Measurements from ENCODE around the gene CNPY4. TPM values are rescaled to one million over a fixed set of nuclear protein-coding genes. Genes with fewer than 3 reads are reported as not detected.
A peak's percentile ranks its signal among the peaks of the same experiment; 100 is the strongest.

The CNPY4 gene
- polyA plus RNA-seq, 5 donors = 39.7 to 49.3 (median 41.5) TPM

DNA sequence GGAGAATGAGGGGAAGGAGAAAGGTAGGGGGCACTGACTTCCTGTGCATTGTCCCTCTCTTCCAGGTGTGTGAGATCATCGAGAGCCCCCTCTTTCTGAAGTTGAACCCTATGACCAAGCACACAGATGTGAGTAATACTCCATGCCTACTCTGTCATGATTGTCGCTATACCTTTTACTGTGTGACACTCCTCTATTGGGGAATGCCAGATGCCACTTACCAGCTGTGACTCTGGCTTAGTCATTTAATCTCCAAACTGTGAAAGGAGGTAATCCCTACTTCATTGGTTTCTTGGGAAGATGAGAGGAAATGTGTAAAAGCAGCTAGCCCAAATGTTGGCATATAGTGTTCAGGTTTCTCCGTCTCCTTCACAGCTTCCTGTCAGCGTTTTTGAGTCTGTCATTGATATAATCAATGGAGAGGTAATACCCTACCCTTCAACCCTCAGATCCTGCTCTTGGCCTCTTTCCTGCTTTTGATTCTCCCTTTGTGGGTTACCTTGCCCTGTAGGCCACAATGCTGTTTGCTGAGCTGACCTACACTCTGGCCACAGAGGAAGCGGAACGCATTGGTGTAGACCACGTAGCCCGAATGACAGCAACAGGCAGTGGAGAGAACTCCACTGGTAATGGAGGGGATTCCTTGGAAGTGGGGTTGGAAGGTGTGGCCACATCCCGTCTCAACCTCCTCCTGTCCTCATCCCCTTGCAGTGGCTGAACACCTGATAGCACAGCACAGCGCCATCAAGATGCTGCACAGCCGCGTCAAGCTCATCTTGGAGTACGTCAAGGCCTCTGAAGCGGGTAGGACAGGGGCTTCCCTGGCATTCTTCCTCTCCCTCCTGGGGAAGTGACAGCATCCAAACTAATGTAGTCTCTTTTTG is 28.7 kb upstream of the CNPY4 start:
- no peak for DNase-seq

- DNase-seq = no peak
Observed at GRCh38 chr7:100091411-100092181, 27.8 kb upstream of the CNPY4 start.

- no peak for DNase-seq
Observed at GRCh38 chr7:100093054-100093453, 26.4 kb upstream of the CNPY4 start.

- DNase-seq = no peak
Observed at GRCh38 chr7:100093498-100093897, 25.9 kb upstream of the CNPY4 start.

DNA sequence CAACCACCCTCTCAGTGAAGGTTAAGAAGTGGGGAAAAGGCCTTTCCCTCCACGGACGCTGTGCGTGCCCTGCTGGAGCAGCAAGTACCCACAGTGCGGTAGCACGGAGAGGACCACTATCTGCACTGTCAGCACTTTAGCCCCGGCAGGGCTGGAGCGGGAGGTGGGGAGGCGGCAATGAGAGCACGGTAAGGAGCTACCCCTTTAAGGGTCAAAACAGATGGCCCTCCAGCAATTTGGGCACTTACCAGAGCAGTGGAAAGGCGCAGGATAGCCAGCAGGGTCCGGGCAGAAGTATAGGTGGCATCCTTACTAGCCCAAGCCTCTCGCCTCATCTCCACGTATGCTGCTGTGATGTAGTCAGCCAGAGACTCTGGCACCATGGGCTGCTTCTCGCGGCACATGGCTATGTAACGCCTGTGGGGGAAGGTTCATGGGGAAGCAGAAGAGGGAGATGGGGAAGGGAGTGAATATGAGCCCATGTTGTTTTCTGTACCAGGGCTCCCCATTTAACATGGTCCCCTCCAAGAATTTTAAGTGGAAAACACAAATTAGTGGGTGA is 25.4 kb upstream of the CNPY4 start:
- no peak for DNase-seq

DNA sequence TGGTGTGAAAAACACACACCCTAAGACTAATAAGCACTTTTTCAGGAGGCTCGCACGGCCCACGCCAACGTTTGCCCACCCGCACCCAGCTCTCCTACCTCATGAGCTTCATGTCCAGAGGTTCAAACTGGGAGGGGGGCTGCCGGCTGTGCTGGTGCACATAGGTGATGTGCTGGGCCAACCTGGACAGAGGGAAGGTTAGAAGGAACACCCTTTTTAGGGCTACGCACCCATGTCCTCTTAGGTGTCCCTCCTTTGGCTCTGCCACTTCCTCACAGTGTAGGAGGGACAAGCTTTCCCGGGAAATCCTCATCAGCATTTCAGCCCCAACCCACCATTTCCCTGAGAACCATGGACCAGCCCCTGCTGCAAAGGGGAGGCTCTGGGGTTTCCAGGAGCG is 24.1 kb upstream of the CNPY4 start:
- DNase-seq = no peak

DNA sequence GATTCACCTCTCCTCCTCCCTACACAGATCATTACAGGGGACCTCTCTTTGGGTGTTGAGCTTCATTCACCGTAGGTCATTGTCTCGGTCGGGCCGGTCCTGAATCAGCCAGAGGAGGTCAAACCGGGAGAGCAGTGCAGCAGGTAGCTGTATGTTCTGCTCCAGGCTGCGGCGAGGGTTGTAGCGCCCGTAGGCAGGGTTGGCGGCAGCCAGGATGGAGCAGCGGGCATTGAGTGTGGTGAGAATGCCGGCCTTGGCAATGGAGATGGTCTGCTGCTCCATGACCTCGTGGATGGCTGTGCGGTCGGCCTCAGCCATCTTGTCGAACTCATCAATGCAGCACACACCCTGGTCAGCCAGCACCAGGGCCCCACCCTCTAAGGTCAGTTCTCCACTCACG is 23.7 kb upstream of the CNPY4 start:
- no peak for DNase-seq

DNA sequence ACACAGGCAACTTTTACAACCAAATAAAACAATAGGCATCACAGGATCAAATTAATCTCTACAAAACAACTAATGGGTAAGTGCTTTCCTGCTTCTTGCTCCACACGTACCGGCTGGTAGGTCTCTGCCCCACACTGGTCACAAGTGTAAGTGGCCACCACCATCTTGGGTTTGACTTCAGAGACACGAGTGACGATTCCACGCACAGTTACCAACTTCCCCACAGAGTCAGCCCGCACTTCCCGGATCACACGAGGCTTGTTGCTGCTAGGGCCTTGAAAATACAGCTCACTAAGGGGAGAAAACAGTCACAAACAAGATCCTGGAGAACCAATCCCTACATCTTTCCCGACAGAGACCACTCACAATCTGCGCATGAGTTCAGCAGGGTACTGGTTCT is 20.5 kb upstream of the CNPY4 start:
- DNase-seq = no peak

- DNase-seq = no peak
Observed at GRCh38 chr7:100099452-100099851, 20.0 kb upstream of the CNPY4 start.

DNA sequence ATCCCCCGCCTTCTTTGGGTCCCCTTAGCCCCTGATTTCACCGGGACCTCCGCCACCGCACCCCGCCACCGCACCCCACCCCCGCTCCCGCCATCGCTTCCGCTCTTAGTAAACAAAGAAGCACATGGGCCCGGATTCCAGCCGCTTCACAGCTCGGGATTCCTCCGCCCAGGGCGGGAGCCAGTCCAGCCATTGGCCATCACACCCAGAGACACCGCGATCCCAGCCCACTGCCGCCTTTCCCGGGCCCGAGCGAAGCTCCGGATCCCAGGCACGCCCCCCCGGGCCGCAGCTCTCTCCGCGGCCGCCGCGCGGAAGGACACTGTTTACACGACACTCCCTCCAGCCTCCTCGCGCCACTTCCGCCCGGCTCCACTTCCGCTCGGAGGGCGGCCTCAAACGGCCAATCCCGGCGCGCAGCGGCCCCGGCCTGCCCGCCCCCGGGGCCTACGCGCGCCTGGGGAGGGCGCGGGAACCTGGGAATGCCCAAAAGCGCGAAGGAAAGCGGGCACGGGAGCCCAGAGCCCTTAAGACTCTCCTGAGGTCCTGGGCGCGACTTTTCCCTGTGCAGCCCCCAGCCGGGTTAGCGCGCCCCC is 18.9 kb upstream of the CNPY4 start:
- peak; percentile 97 to 98 for DNase-seq

DNA sequence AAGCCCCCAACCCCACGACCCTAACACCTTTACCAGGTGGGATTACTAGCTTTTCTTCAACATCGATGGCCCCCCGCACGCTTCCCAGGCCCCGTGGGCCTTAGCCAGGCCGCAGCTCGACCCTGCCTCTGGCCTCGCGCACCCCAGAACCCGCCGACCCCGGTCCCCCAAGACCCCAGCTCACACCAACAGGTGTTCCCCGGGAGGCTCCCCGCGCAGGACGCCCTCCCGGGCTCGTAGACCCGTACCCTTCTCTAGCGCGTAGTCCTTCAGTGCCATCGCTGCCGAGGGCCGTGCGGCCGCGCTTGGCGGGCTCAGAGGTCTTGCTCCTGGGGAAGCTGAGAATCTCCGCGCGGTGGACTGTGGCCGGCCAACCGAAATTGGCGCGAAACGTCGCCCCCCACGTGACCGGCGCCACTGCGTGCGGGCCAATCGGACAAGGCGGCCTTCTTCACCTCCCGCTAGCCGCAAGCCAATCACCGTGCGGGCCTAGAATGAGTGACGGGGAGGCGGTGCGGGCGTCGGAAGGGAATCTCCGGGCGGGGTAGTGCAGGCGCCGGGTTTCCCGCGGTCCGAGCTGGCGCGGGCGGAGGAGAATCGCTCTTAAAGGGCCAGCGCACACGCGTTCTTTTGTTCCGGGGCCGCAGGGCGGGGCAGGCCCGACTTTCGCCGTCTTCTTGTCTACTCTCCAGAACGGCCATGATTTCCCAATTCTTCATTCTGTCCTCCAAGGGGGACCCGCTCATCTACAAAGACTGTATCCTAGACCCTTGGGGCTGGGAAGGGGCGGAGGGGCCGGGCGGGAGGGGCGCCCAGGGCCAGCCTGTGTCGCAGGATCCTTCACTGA is 18.2 kb upstream of the CNPY4 start, which contains the start of the genes AP4M1 and MCM7:
TSS of gene AP4M1 (plus strand) at position 628 of the 847 bp plus-strand sequence. CDS start at position 700, 72 bp downstream.
TSS of gene MCM7 (minus strand) at position 382 of the 847 bp plus-strand sequence. CDS start at position 279, 103 bp downstream.
- peak; percentile 97 to 98 for DNase-seq

- DNase-seq = no peak
Observed at GRCh38 chr7:100102950-100103840, 16.2 kb upstream of the CNPY4 start.

- DNase-seq = no peak
Observed at GRCh38 chr7:100105534-100105933, 13.9 kb upstream of the CNPY4 start.

DNA sequence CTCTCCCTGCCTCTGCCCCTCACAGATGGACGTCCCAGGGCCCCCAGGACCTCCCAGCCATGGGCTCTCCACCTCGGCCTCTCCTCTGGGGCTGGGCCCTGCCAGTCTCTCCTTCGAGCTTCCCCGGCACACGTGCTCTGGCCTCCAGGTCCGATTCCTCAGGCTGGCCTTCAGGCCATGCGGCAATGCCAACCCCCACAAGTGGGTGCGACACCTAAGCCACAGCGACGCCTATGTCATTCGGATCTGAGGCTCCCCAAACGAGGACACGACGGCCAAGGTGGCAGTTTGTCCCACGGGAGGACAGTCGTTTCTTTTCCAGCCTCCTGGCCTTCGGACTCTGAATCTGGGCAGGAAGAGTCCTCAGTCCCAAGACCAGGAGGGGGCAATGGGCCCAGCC is 12.8 kb upstream of the CNPY4 start:
- DNase-seq = no peak

DNA sequence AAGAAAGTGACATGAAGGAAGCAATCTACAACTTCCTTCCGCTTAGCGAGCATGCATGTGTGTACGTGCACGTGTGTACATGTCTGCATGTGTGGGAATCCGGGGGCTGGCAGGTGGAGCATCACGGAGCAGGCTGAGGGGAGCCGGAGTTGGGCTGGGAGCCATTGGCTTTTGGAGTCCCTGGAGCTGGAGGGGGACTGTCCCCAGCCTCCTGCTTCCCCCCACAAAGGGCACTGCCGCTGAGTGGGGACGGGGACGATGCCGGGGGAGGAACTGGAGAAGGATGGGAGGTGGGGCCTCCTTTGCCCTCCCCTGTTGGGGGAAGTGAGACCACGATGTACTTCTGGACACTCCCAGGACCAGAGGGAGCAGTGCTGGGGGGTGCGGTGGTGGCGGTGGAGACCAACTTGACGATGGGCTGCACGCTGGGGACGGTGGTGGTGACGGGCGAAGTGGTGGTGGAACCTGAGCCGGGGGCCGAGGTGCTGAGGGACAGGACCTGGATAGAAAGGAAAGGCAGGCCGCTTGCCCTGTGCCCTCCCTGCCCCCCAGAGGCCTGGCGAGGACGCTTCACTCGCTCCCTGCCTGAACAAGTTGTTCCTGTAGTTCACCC is 12.2 kb upstream of the CNPY4 start:
- DNase-seq = no peak

DNA sequence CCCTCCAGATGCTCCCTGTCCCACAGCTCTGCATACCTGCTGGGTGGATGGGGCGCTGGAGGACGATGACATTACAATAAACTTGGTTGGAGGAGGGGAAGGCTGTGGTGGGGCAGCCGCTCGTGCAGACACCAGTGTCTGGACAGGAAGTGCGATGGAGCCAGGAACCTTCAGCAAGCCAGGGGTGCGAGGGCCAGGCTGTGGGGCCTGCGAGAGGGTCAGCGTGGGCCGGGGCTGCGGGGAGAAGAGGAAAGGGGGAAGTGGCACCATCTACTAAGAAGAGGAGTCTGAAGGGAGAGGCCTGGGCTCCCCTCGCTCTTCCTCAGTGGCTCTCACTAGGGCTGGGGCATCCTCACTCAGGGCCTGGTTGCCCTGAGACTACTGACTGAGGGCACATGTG is 11.5 kb upstream of the CNPY4 start:
- DNase-seq = no peak

- no peak for DNase-seq
Observed at GRCh38 chr7:100109521-100110163, 9.8 kb upstream of the CNPY4 start.

GRCh38 chr7:100111156-100111555 is 8.3 kb upstream of the CNPY4 start:
- no peak for DNase-seq

- DNase-seq = no peak
Observed at GRCh38 chr7:100111914-100112313, 7.5 kb upstream of the CNPY4 start.

Measured in right lung (tissue), 5 donors.